Naive thymus-derived CD8-positive, alpha-beta T cell (primary cell): ENCODE results near the gene CYTH1. TPM values are rescaled to one million over a fixed set of nuclear protein-coding genes. Genes with fewer than 3 reads are reported as not detected.
"Not testable (repeated sequence)": the region's sequence is repeated elsewhere in the genome, so short reads cannot be mapped to it uniquely, and the experiment has no call there.

Source experiments
- ATAC-seq, 2 donors: fragments of 150-1000 bp; cut with Tn5 transposase in 1 of 2; sonication (Bioruptor Pico), chemical (Tn5 transposase) in 1 of 2; 1 replicate in 1 of 2; 2 replicates in 1 of 2; pipeline ENCODE4 v1.10.0; 2021; ENCODE audit warnings: mild to moderate bottlenecking in 2 of 2, moderate library complexity in 2 of 2
- POLR2A ChIA-PET: fragments of 350-600 bp; sonication (Branson Sonifier 250); formaldehyde crosslinking; loops from one replicate; lab custom pipeline; 2021; ENCODE audit warnings: antibody characterized with exemption; lab: Charles Lee
- DNase-seq, 10 donors: peaks; one replicate each; pipeline versions ENCODE4 v3.0.0 to v3.0.0-alpha.2; 2020 to 2022
- H3K27ac Mint-ChIP-seq, 10 donors: one replicate each; pipeline ENCODE4 v1.8.0; 2020 to 2022; ENCODE audit warnings: mild to moderate bottlenecking in 10 of 10, mixed read lengths in 10 of 10, moderate library complexity in 4 of 10, inconsistent platforms in 1 of 10
- H3K27me3 Mint-ChIP-seq, 5 donors: one replicate each; pipeline ENCODE4 v1.8.0; 2021 to 2022; ENCODE audit warnings: mixed read lengths in 5 of 5
- H3K36me3 Mint-ChIP-seq, 3 donors: one replicate each; pipeline ENCODE4 v1.8.0; 2020 to 2022; ENCODE audit warnings: mixed read lengths in 3 of 3, mild to moderate bottlenecking in 2 of 3, inconsistent platforms in 1 of 3
- H3K4me1 Mint-ChIP-seq, 4 donors: one replicate each; pipeline ENCODE4 v1.8.0; 2021 to 2022; ENCODE audit warnings: mixed read lengths in 4 of 4
- H3K4me3 Mint-ChIP-seq, 10 donors: one replicate each; pipeline ENCODE4 v1.8.0; 2020 to 2022; ENCODE audit warnings: mild to moderate bottlenecking in 10 of 10, mixed read lengths in 10 of 10, moderate library complexity in 6 of 10, inconsistent platforms in 1 of 10
- H3K9me3 Mint-ChIP-seq, 9 donors: one replicate each; pipeline ENCODE4 v1.8.0; 2020 to 2022; ENCODE audit warnings: mixed read lengths in 9 of 9, mild to moderate bottlenecking in 3 of 9, inconsistent platforms in 1 of 9, moderate library complexity in 1 of 9
- polyA plus RNA-seq, 3 donors: library from polyadenylated mRNA; unstranded; fragments of 300-500 nt; fragmentation: Illumina TruSeq; gene quantifications; one replicate each; pipeline ENCODE4 v1.2.3, GENCODE V29; 2021
- total RNA-seq, 8 experiments: library from RNA in 2 of 8; stranded (reverse) in 2 of 8; gene quantifications; one replicate each; pipeline ENCODE4 v1.2.3 and lab custom pipeline; 2021 to 2026

Gene CYTH1
- total and polyA plus RNA-seq, 5 experiments from 2014 or later: 220 to 423 (median 320) TPM

- Mint-ChIP-seq H3K27me3 (no peaks in the 10 kb centered on the region), H3K36me3 (no peaks in the 10 kb centered on the region), H3K4me1 (peaks cover 16 to 70% (median 62%) of the 10 kb centered on the region in 4 donors), H3K9me3 (no peaks in the 10 kb centered on the region), H3K4me3 (peak overlapping the region; percentile 47 to 82 (median 66)), H3K27ac (peak overlapping the region in 9 of 10 donors; percentile 79 to 91 (median 86))
- ATAC-seq (no peak), DNase-seq (peak in 1 of 10 donors; percentile 41)
- POLR2A ChIA-PET: interaction anchor here (0.8 to 9.4 kb wide), 13 partner anchors 9 to 70 kb away, joined by 3 to 188 read pairs (median 5); no protein-coding TSS in a partner anchor
Measured at GRCh38 chr17:78785011-78785662, 3.1 kb upstream of the CYTH1 start.

GRCh38 chr17:78784352-78784751 lies 2.3 kb upstream of the CYTH1 start:
- peak overlapping the region in 8 of 10 donors; percentile 66 to 98 (median 90) for H3K4me3 Mint-ChIP-seq
- peaks cover 16 to 70% (median 61%) of the 10 kb centered on the region in 4 donors for H3K4me1 Mint-ChIP-seq
- no peaks in the 10 kb centered on the region for H3K27me3 Mint-ChIP-seq
- H3K9me3 Mint-ChIP-seq: no peaks in the 10 kb centered on the region
- H3K27ac Mint-ChIP-seq: peak overlapping the region in 8 of 10 donors; percentile 75 to 94 (median 92)
- no peak for ATAC-seq
- peaks cover 0 to 6% (median 2%) of the 10 kb centered on the region in 3 donors for H3K36me3 Mint-ChIP-seq
- DNase-seq: no peak
- POLR2A ChIA-PET: interaction anchor here (0.7 to 9.4 kb wide), 14 partner anchors 9 to 69 kb away, joined by 3 to 188 read pairs (median 4); no protein-coding TSS in a partner anchor

DNA sequence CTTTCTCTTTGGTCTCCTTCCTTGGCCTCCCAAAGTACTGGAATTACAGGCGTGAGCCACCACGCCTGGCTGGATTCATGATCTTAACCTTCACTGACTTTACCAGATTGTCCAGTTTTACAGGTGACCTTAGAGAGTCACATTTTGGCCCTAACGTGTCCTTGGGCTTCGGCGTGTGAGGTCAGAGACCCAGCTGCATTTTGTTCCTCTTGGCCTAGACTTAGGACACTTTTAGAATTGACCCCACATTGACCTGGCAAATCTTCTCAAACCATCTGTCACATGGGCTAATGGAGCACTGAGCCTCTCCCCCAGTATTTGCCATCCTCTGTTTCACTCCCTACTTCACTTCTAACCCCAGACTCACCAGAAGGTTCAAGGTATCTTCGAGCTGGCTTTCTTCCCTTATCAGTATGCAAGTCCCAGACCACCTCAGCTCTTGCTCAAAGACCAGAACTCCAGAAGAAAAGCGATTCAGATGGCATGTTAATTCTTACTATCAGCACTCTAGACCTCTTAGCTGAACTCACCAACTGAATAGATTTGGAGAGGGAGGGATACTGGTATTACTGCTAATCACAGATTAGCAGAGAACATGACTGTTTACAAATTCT lies 1.7 kb upstream of the CYTH1 start:
- Mint-ChIP-seq H3K4me1 (peaks cover 16 to 71% (median 60%) of the 10 kb centered on the region in 4 donors), H3K9me3 (no peaks in the 10 kb centered on the region), H3K36me3 (peaks cover 0 to 7% (median 2%) of the 10 kb centered on the region in 3 donors), H3K4me3 (peak overlapping the region; percentile 76 to 98 (median 89)), H3K27me3 (no peaks in the 10 kb centered on the region), H3K27ac (peak overlapping the region; percentile 72 to 94 (median 92))
- DNase-seq: no peak
- POLR2A ChIA-PET: interaction anchor here (0.7 to 9.4 kb wide), 11 partner anchors 8 to 58 kb away, joined by 3 to 188 read pairs (median 4); no protein-coding TSS in a partner anchor
- no peak for ATAC-seq

DNA sequence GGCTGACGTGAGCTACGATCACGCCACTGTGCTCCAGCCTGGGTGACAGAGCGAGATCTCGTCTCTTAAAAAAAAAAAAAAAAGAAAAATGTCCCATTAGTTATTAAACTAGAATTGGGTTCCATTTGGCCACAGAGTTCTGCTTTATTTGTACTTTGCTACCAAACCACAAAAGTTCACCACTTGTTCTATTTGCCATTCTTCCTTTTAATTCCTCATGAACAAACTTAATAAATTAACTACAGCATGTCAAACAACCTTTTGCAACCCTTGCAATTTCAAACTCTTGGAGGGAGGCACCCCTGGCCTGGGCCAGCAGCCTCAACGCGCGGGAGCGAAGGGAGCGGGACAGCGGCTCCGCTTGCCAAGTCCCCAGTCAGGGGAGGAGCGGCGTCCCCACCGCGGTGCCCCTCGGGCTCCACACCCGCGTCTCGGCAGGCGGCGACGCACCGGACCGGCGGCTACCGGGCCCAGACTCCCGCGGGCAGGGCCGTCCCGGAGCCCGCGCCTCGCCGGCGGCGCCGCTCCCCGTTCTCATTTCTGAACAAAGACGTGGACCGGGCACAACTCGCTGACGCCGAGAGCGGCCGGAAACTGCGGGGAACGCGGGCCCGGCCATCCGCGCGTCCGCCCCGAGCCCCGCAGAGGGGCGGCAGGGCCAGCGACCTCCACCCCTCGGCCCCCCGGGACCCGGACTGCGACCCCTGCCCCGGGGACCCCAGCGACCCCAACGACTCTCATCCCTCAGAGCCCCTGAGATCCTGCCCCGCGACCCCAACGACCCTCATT lies 775 bp downstream of the CYTH1 start:
- Mint-ChIP-seq H3K27ac (peak overlapping the region in 9 of 10 donors; percentile 74 to 99 (median 95)), H3K4me1 (peaks cover 12 to 75% (median 56%) of the 10 kb centered on the region in 4 donors), H3K27me3 (no peaks in the 10 kb centered on the region), H3K9me3 (no peaks in the 10 kb centered on the region), H3K36me3 (peaks cover 0 to 7% (median 6%) of the 10 kb centered on the region in 3 donors), H3K4me3 (peak overlapping the region; percentile 79 to 98 (median 94))
- POLR2A ChIA-PET: interaction anchor here (0.6 to 9.4 kb wide), 17 partner anchors 9 to 1605 kb away, joined by 3 to 188 read pairs (median 8); partner anchors contain the start of gene USP36
- peak in 9 of 10 donors; percentile 35 to 68 (median 48) for DNase-seq
- ATAC-seq: peak; percentile 9 to 26

GRCh38 chr17:78780335-78780734 lies 1.7 kb downstream of the CYTH1 start:
- H3K36me3 Mint-ChIP-seq: peaks cover 0 to 7% (median 6%) of the 10 kb centered on the region in 3 donors
- H3K9me3 Mint-ChIP-seq: no peaks in the 10 kb centered on the region
- ATAC-seq: peak; percentile 8 to 14
- peaks cover 13 to 75% (median 57%) of the 10 kb centered on the region in 4 donors for H3K4me1 Mint-ChIP-seq
- POLR2A ChIA-PET: interaction anchor here (0.6 to 9.4 kb wide), 22 partner anchors 10 to 1605 kb away, joined by 3 to 188 read pairs (median 7); partner anchors contain the start of gene USP36
- H3K27ac Mint-ChIP-seq: peak overlapping the region in 8 of 10 donors; percentile 96 to 100 (median 98)
- no peaks in the 10 kb centered on the region for H3K27me3 Mint-ChIP-seq
- DNase-seq: peak in 4 of 10 donors; percentile 33 to 50 (median 38)
- H3K4me3 Mint-ChIP-seq: peak overlapping the region; percentile 89 to 98 (median 96)

DNA sequence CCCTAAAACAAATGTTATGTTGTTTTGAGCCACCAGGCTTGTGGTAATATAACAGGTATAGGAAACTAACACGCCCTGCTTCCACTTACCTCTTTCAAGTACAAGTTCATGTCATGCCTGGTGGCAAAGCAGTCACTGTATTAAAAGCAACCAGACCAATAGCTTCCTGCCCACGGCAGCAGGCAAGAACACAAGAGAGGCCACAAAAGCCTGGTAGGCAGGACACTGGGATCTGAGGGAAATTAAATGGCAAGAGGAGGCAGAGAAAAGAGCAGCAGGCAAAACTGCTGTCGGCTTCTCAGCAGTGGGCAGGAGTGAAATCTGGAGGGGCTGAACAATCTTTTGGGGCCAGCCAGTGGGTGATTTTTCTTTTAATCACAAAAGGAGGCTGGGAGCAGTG lies 2.2 kb downstream of the CYTH1 start:
- H3K4me1 Mint-ChIP-seq: peaks cover 15 to 75% (median 56%) of the 10 kb centered on the region in 4 donors
- no peaks in the 10 kb centered on the region for H3K27me3 Mint-ChIP-seq
- peak; percentile 54 to 62 for ATAC-seq
- peaks cover 0 to 7% (median 6%) of the 10 kb centered on the region in 3 donors for H3K36me3 Mint-ChIP-seq
- DNase-seq: peak in 9 of 10 donors; percentile 41 to 88 (median 78)
- no peaks in the 10 kb centered on the region for H3K9me3 Mint-ChIP-seq
- peak overlapping the region; percentile 89 to 98 (median 96) for H3K4me3 Mint-ChIP-seq
- POLR2A ChIA-PET: interaction anchor here (0.7 to 9.4 kb wide), 20 partner anchors 10 to 653 kb away, joined by 3 to 188 read pairs (median 8); partner anchors contain the start of gene USP36
- H3K27ac Mint-ChIP-seq: peak overlapping the region in 8 of 10 donors; percentile 96 to 100 (median 98)

- peaks cover 20 to 75% (median 58%) of the 10 kb centered on the region in 4 donors for H3K4me1 Mint-ChIP-seq
- H3K4me3 Mint-ChIP-seq: peak overlapping the region; percentile 89 to 98 (median 96)
- H3K9me3 Mint-ChIP-seq, ATAC-seq, DNase-seq, H3K36me3 Mint-ChIP-seq, H3K27me3 Mint-ChIP-seq: not testable (repeated sequence)
- POLR2A ChIA-PET: interaction anchor here (0.7 to 9.4 kb wide), 19 partner anchors 11 to 649 kb away, joined by 3 to 188 read pairs (median 8); partner anchors contain the start of gene USP36
- peak overlapping the region in 8 of 10 donors; percentile 96 to 100 (median 98) for H3K27ac Mint-ChIP-seq
Measured at GRCh38 chr17:78779286-78779651, 2.8 kb downstream of the CYTH1 start.

DNA sequence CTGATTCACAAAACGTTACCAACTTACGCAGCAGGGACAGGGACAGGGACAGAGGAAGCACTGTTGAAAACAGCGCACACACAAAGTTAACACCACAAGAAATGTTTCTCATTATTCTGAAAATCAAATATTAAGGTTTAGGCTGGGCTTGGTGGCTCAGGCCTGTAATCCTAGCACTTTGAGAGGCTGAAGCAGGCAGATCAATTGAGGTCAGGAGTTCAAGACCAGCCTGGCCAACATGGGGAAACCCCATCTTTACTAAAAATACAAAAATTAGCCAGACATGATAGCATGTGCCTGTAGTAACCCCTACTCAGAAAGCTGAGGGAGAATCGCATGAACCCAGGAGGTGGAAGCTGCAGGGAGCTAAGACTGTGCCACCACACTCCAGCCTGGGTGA lies 4.2 kb downstream of the CYTH1 start:
- Mint-ChIP-seq H3K4me3 (peak overlapping the region; percentile 70 to 98 (median 81)), H3K4me1 (peaks cover 16 to 73% (median 54%) of the 10 kb centered on the region in 4 donors), H3K36me3 (peaks cover 0 to 8% (median 7%) of the 10 kb centered on the region in 3 donors), H3K27me3 (no peaks in the 10 kb centered on the region), H3K27ac (peak overlapping the region in 8 of 10 donors; percentile 95 to 100 (median 98)), H3K9me3 (no peaks in the 10 kb centered on the region)
- peak in 1 of 10 donors; percentile 41 for DNase-seq
- POLR2A ChIA-PET: interaction anchor here (0.7 to 9.4 kb wide), 12 partner anchors 12 to 643 kb away, joined by 3 to 188 read pairs (median 7); no protein-coding TSS in a partner anchor
- no peak for ATAC-seq

DNA sequence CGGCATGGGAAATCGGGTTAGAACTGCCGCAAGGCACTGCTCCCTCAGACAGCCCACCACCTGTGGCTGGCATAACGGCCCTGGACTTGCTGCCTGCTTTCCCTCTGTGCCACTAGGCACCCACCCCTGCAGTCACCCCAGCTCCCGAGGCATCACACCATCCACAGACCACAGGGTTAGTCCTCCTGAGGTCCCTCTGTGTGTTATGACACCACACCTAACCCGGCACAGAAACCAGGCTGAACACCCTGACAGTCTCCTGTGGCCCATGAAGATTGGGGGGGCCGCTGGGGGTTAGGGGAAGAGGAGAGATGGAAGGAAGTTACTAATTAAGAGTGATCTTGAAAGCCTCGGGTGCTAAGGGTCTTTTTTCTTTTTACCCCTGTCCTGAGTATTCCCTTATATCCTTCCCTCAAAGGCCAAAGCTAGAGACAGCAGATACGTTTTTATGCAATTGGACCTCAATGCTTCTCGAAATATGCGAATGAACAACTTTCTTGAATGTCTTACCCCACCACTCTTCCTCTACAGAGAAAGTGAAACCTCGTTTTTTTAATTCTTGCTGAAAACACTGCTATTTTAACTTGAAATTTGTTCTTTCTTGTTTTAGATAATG lies 7.0 kb downstream of the CYTH1 start:
- POLR2A ChIA-PET: interaction anchor here (0.8 to 2.9 kb wide), 12 partner anchors 8 to 58 kb away, joined by 3 to 34 read pairs (median 4); no protein-coding TSS in a partner anchor
- peaks cover 29 to 79% (median 68%) of the 10 kb centered on the region in 4 donors for H3K4me1 Mint-ChIP-seq
- no peaks in the 10 kb centered on the region for H3K27me3 Mint-ChIP-seq
- ATAC-seq (peak; percentile 50 to 55), DNase-seq (peak in 9 of 10 donors; percentile 41 to 80 (median 63))
- H3K9me3 Mint-ChIP-seq: no peaks in the 10 kb centered on the region
- peaks cover 0 to 25% (median 10%) of the 10 kb centered on the region in 3 donors for H3K36me3 Mint-ChIP-seq
- H3K27ac Mint-ChIP-seq: peak overlapping the region in 8 of 10 donors; percentile 94 to 99 (median 98)
- H3K4me3 Mint-ChIP-seq: peak overlapping the region; percentile 84 to 98 (median 91)

DNA sequence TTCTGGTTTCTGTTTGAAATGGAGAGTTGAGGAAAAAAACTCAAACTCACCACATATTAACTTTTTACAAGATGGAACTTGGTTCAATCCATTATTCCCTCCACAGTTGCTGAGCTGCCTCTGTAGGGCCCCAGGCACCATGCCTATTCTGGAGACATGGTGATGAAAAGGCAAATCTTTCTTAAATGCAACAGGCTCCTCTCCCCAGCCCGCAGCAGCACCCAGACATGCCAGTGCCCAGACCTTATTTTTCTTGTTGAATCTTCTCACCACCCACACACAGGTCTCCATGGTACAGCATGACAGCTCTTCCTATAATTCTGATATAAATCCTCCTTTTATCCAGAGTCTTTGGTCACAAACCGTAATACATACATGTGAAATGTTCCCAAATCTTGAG lies 7.6 kb downstream of the CYTH1 start:
- Mint-ChIP-seq H3K4me3 (peak overlapping the region; percentile 84 to 98 (median 91)), H3K9me3 (no peaks in the 10 kb centered on the region), H3K36me3 (peaks cover 0 to 23% (median 6%) of the 10 kb centered on the region in 3 donors), H3K27ac (peak overlapping the region in 8 of 10 donors; percentile 94 to 99 (median 98)), H3K4me1 (peaks cover 26 to 73% (median 63%) of the 10 kb centered on the region in 4 donors), H3K27me3 (no peaks in the 10 kb centered on the region)
- DNase-seq: no peak
- POLR2A ChIA-PET: interaction anchor here (0.6 to 2.9 kb wide), 10 partner anchors 10 to 645 kb away, joined by 3 to 34 read pairs (median 5); no protein-coding TSS in a partner anchor
- ATAC-seq: peak; percentile 23 to 35
